A549 (cell line): Measurements from ENCODE around the gene PERM1. TPM values are rescaled to one million over a fixed set of nuclear protein-coding genes. Genes with fewer than 3 reads are reported as not detected.

Experiments used
- ATAC-seq, 2 experiments: fragments of 200-7000 bp in 1 of 2; fragments of >200 bp in 1 of 2; cut with Nextera tagmentation in 1 of 2; cut with Tn5 transposase in 1 of 2; 3 replicates each; pipeline versions ENCODE4 v1.8.0 to v1.9.1; 2018 to 2020; ENCODE audit warnings: mild to moderate bottlenecking in 1 of 2, moderate library complexity in 1 of 2
- CTCF ChIA-PET: fragments of 300-600 bp; sonication (Branson Sonifier 250); formaldehyde crosslinking; extraction: SDS; loops from one replicate; lab custom pipeline; 2021; ENCODE audit warnings: antibody characterized with exemption, inconsistent platforms; lab: Yijun Ruan, JAX
- POLR2A ChIA-PET: fragments of 350-600 bp; formaldehyde crosslinking; extraction: SDS; loops from one replicate; lab custom pipeline; 2021; ENCODE audit warnings: antibody characterized with exemption, inconsistent platforms; lab: Yijun Ruan, JAX
- DNase-seq, 2 experiments: peaks; one replicate each; pipeline versions ENCODE4 v3.0.0 to v3.0.0-alpha.2; 2011 to 2016; ENCODE audit warnings: low read depth in 1 of 2, low spot score in 1 of 2
- FAIRE-seq: peaks from 2 replicates; lab custom pipeline; 2011; peaks lifted over from hg19 to GRCh38; lab: Jason Lieb, UNC
- H3K27ac ChIP-seq, 2 experiments: fragments of >200 bp; sonication (Bioruptor Twin); formaldehyde crosslinking; 3 replicates each; pipeline ENCODE4 v1.5.1; 2016 to 2017
- H3K4me1 ChIP-seq: fragments of >200 bp; sonication (Bioruptor Twin); formaldehyde crosslinking; 3 replicates; pipeline ENCODE4 v1.6.1; 2016
- H3K4me2 ChIP-seq: fragments of >200 bp; sonication (Bioruptor Twin); formaldehyde crosslinking; 3 replicates; pipeline ENCODE4 v1.6.1; 2016
- H3K4me3 ChIP-seq: fragments of >200 bp; sonication (Bioruptor Twin); formaldehyde crosslinking; 3 replicates; pipeline ENCODE4 v1.5.1; 2016
- H3K9me3 ChIP-seq: fragments of >200 bp; sonication (Bioruptor Twin); formaldehyde crosslinking; 3 replicates; pipeline ENCODE4 v1.6.1; 2016
- CBX2 ChIP-seq: fragments of 200-600 bp; sonication (generic); IDR thresholded peaks from 2 replicates; pipeline ENCODE4 v1.6.1; 2016; ENCODE audit warnings: low read depth, mild to moderate bottlenecking, borderline replicate concordance
- CBX8 ChIP-seq: fragments of 200-600 bp; sonication (generic); IDR thresholded peaks from 2 replicates; pipeline ENCODE4 v1.6.1; 2016
- CHD2 ChIP-seq: fragments of 150-350 bp; IDR thresholded peaks from 2 replicates; pipeline ENCODE4 v1.6.1; 2014; ENCODE audit warnings: low read length; ENCODE audit not compliant: partially characterized antibody
- CHD4 ChIP-seq: fragments of 200-600 bp; sonication (generic); IDR thresholded peaks from 2 replicates; pipeline ENCODE4 v1.6.1; 2016; ENCODE audit warnings: antibody characterized with exemption, mild to moderate bottlenecking, borderline replicate concordance
- HMGXB4 ChIP-seq: fragments of 250-450 bp; sonication (Bioruptor Pico); IDR thresholded peaks from 2 replicates; pipeline ENCODE4 v1.5.0; 2021; ENCODE audit warnings: mild to moderate bottlenecking, moderate library complexity, borderline replicate concordance
- HOXB5 ChIP-seq: fragments of 250-450 bp; sonication (Bioruptor Pico); IDR thresholded peaks from 2 replicates; pipeline ENCODE4 v1.5.0; 2020; ENCODE audit warnings: mild to moderate bottlenecking, moderate library complexity
- JUN ChIP-seq, 2 experiments: fragments of >200 bp; sonication (Bioruptor Twin); formaldehyde crosslinking; IDR thresholded peaks; 2 replicates in 1 of 2; 3 replicates in 1 of 2; pipeline ENCODE4 v1.6.1; 2016 to 2017
- KDM1A ChIP-seq: fragments of 200-600 bp; sonication (generic); IDR thresholded peaks from 2 replicates; pipeline ENCODE4 v1.6.1; 2016; ENCODE audit warnings: low read depth, mild to moderate bottlenecking
- KDM5A ChIP-seq: fragments of 200-600 bp; sonication (generic); IDR thresholded peaks from 2 replicates; pipeline ENCODE4 v1.6.1; 2016; ENCODE audit warnings: antibody characterized with exemption, mild to moderate bottlenecking
- MYC ChIP-seq: IDR thresholded peaks from 2 replicates; pipeline ENCODE4 v1.6.1; 2012; ENCODE audit warnings: mild to moderate bottlenecking, inconsistent platforms, low read length, improper control_type of control experiment, borderline replicate concordance
- NFE2L2 ChIP-seq: fragments of 150-350 bp; conservative IDR thresholded peaks from 2 replicates; pipeline ENCODE4 v1.6.1; 2014; ENCODE audit warnings: low read length
- POLR2A ChIP-seq: IDR thresholded peaks from 2 replicates; pipeline ENCODE4 v1.6.1; 2012; ENCODE audit warnings: mild to moderate bottlenecking, low read length
- REST ChIP-seq: fragments of 200-600 bp; sonication (generic); IDR thresholded peaks from 2 replicates; pipeline ENCODE4 v1.6.1; 2016; ENCODE audit warnings: antibody characterized with exemption, mild to moderate bottlenecking, moderate library complexity
- RFX5 ChIP-seq: fragments of 450-650 bp; IDR thresholded peaks from 2 replicates; pipeline ENCODE4 v1.7.1; 2014; ENCODE audit warnings: antibody characterized with exemption, mild to moderate bottlenecking, moderate library complexity
- RNF2 ChIP-seq: fragments of 200-600 bp; sonication (generic); IDR thresholded peaks from 2 replicates; pipeline ENCODE4 v1.6.1; 2016; ENCODE audit warnings: low read depth, mild to moderate bottlenecking, antibody characterized with exemption, moderate library complexity, borderline replicate concordance
- SREBF2 ChIP-seq: fragments of 450-650 bp; IDR thresholded peaks from 2 replicates; pipeline ENCODE4 v1.6.1; 2014; ENCODE audit warnings: mild to moderate bottlenecking, moderate library complexity
- ZFP36 ChIP-seq: fragments of 450-650 bp; IDR thresholded peaks from 2 replicates; pipeline ENCODE4 v1.6.1; 2014; ENCODE audit warnings: borderline replicate concordance; ENCODE audit not compliant: partially characterized antibody
- WGBS: methylation state at CpG from one replicate; pipeline ENCODE4 v1.1.6; 2017; ENCODE audit errors: missing lambda C conversion rate; 5-methylcytosine and 5-hydroxymethylcytosine counted together
- polyA plus RNA-seq, 4 experiments: library from polyadenylated mRNA; depleted of rRNA in 3 of 4; stranded (reverse); fragments of >200 nt; fragmentation: RNase III in 1 of 4; extraction: RNeasy Plus Mini Kit Qiagen cat#74134 plus additional on column Dnase treatment in 1 of 4; gene quantifications; 2 replicates in 3 of 4; 3 replicates in 1 of 4; pipeline ENCODE4 v1.2.3, GENCODE V29; 2011 to 2017
- TF ChIP-seq, protein P1 (sequence below): fragments of >200 bp; sonication (Bioruptor Twin); formaldehyde crosslinking; IDR thresholded peaks from 3 replicates; pipeline ENCODE4 v1.5.1; 2016
- TF ChIP-seq, protein P2 (sequence below): fragments of >200 bp; sonication (Bioruptor Twin); formaldehyde crosslinking; IDR thresholded peaks from 3 replicates; pipeline ENCODE4 v1.6.1; 2016
- TF ChIP-seq, protein P3 (sequence below): fragments of >200 bp; sonication (Bioruptor Twin); formaldehyde crosslinking; IDR thresholded peaks from 2 replicates; pipeline ENCODE4 v1.6.1; 2016

The PERM1 gene
- polyA plus RNA-seq, 2 of the 4 experiments (the other 2 are of a cell fraction) = 0.30 TPM; not detected in 1

GRCh38 chr1:993379-993995 is 11.6 kb upstream of the PERM1 start:
- TF ChIP-seq CBX8 (no peak), REST (no peak), POLR2A (no peak), SREBF2 (no peak), KDM1A (no peak), CHD2 (no peak), KDM5A (no peak), ZFP36 (no peak), RFX5 (no peak), NFE2L2 (no peak), JUN (IDR thresholded peaks at IDR 0.05) (no peak), CHD4 (no peak), CBX2 (no peak), RNF2 (no peak), MYC (no peak), HOXB5 (CRISPR knock-in tag) (no peak), HMGXB4 (CRISPR knock-in tag) (no peak)
- TF ChIP-seq, protein P1, sequence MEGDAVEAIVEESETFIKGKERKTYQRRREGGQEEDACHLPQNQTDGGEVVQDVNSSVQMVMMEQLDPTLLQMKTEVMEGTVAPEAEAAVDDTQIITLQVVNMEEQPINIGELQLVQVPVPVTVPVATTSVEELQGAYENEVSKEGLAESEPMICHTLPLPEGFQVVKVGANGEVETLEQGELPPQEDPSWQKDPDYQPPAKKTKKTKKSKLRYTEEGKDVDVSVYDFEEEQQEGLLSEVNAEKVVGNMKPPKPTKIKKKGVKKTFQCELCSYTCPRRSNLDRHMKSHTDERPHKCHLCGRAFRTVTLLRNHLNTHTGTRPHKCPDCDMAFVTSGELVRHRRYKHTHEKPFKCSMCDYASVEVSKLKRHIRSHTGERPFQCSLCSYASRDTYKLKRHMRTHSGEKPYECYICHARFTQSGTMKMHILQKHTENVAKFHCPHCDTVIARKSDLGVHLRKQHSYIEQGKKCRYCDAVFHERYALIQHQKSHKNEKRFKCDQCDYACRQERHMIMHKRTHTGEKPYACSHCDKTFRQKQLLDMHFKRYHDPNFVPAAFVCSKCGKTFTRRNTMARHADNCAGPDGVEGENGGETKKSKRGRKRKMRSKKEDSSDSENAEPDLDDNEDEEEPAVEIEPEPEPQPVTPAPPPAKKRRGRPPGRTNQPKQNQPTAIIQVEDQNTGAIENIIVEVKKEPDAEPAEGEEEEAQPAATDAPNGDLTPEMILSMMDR = no peak
- TF ChIP-seq, protein P2, sequence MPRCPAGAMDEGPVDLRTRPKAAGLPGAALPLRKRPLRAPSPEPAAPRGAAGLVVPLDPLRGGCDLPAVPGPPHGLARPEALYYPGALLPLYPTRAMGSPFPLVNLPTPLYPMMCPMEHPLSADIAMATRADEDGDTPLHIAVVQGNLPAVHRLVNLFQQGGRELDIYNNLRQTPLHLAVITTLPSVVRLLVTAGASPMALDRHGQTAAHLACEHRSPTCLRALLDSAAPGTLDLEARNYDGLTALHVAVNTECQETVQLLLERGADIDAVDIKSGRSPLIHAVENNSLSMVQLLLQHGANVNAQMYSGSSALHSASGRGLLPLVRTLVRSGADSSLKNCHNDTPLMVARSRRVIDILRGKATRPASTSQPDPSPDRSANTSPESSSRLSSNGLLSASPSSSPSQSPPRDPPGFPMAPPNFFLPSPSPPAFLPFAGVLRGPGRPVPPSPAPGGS = no peak
- TF ChIP-seq, protein P3, sequence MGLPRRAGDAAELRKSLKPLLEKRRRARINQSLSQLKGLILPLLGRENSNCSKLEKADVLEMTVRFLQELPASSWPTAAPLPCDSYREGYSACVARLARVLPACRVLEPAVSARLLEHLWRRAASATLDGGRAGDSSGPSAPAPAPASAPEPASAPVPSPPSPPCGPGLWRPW = no peak
- Histone ChIP-seq H3K4me3 (no peak overlapping the region), H3K4me2 (no peak overlapping the region), H3K4me1 (peaks cover 11% of the 10 kb centered on the region), H3K9me3 (peaks cover 14% of the 10 kb centered on the region; the same call in 2 of the 3 replicates), H3K27ac (no peak overlapping the region)
- WGBS = 69% methylated on average over 6 of the region's 15 CpGs
- POLR2A ChIA-PET = no interaction called here
- CTCF ChIA-PET = interaction anchor here (2.4 to 4.9 kb wide), 4 partner anchors 8 to 12 kb away, joined by 7 to 48 read pairs (median 18); no protein-coding TSS in a partner anchor
- ATAC-seq = peak; percentile 8 to 14; a peak in 3 of 6 replicates
- DNase-seq = no peak
- no peak for FAIRE-seq
